ENCODE measurements around the gene CDK6. TPM values are rescaled to one million over a fixed set of nuclear protein-coding genes. Genes with fewer than 3 reads are reported as not detected.

The CDK6 gene
- total RNA-seq, 1 experiment from 2014 or later: 41.4 TPM

DNA sequence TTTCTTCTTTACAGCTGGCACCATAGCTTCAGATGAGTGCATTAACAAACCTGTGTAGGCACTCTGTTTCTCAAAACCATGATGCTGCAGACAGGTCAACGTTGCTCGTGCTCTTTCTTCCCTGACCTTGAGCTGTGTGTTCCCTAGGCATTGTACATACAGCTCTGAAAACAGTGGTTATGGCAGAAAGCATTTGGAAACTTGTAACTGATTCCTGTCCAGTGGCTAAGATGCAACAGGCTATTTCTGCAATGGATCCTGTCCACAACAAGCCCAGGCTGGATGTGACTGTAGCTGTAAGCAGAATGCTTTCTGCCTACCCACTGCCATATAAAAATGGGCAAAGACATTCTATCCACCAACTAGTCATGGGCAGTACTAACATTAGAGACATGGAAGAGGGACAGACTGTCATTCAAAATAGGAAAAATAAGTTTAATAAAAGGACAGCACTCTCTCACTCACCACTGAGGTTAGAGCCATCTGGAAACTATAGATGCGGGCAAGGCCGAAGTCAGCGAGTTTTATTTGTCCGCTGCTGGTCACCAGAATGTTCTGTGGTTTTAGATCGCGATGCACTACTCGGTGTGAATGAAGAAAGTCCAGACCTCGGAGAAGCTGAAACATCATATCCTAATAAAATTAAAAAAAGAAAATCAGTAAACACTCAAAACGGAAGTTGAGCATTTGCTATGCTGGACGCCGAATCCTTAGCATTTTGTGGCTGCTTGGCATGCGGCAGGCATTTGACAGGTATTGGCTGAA lies 111.0 kb downstream of the CDK6 start:
- BruUV-seq (replicated peaks): no TSS peak
- H4K20me1 ChIP-seq (ENCODE audit: insufficient read depth): no peaks in the 10 kb centered on the region
- no peak overlapping the region for H3K9ac ChIP-seq (ENCODE audit: low read length)
- peaks cover 39% of the 10 kb centered on the region for H3K79me2 ChIP-seq (ENCODE audit: insufficient read depth, low read length)
- H3K4me3 ChIP-seq (replicated peaks in 1 of 2; ENCODE audit: low read depth in 1 of 2, low read length in 2 of 2): no peak overlapping the region
- no peak overlapping the region for H3K4me2 ChIP-seq (ENCODE audit: low read length)
- TF ChIP-seq ATF3 (IDR thresholded peaks at IDR 0.05): no peak
- TF ChIP-seq CTCF (IDR thresholded peaks at IDR 0.05 in 2 of 3, conservative IDR thresholded peaks at IDR 0.05 in 1 of 3; ENCODE audit: borderline replicate concordance in 1 of 3, insufficient read depth in 1 of 3, low read depth in 2 of 3, low read length in 2 of 3): no peak
- TF ChIP-seq POLR2AphosphoS5 (IDR thresholded peaks at IDR 0.05; ENCODE audit: low read depth, low read length): no peak
- no peak for TF ChIP-seq ZNF274 (IDR thresholded peaks at IDR 0.05; ENCODE audit: low read depth, low read length)
- no peak for TF ChIP-seq YY1 (IDR thresholded peaks at IDR 0.05; ENCODE audit: extremely low read depth, insufficient replicate concordance, low read depth, low read length)
- no peak for TF ChIP-seq CBX3 (IDR thresholded peaks at IDR 0.05; ENCODE audit: low read depth)
- TF ChIP-seq POLR2A (IDR thresholded peaks at IDR 0.05; ENCODE audit: borderline replicate concordance, extremely low read depth, insufficient read depth, insufficient read length): no peak
- TF ChIP-seq EGR1 (IDR thresholded peaks at IDR 0.05; ENCODE audit: low read depth): no peak
- TF ChIP-seq TCF7L2 (IDR thresholded peaks at IDR 0.05; ENCODE audit: borderline replicate concordance, extremely low read depth, insufficient read depth, insufficient read length): no peak
- TF ChIP-seq REST (IDR thresholded peaks at IDR 0.05; ENCODE audit: low read depth): no peak
- TF ChIP-seq FOSL1 (IDR thresholded peaks at IDR 0.05; ENCODE audit: low read depth): no peak
- no peak for TF ChIP-seq EZH2 (IDR thresholded peaks at IDR 0.05)
- TF ChIP-seq MAX (IDR thresholded peaks at IDR 0.05): no peak
- no peak for TF ChIP-seq ELF1 (IDR thresholded peaks at IDR 0.05; ENCODE audit: borderline replicate concordance, low read depth)
- TF ChIP-seq, protein P1, sequence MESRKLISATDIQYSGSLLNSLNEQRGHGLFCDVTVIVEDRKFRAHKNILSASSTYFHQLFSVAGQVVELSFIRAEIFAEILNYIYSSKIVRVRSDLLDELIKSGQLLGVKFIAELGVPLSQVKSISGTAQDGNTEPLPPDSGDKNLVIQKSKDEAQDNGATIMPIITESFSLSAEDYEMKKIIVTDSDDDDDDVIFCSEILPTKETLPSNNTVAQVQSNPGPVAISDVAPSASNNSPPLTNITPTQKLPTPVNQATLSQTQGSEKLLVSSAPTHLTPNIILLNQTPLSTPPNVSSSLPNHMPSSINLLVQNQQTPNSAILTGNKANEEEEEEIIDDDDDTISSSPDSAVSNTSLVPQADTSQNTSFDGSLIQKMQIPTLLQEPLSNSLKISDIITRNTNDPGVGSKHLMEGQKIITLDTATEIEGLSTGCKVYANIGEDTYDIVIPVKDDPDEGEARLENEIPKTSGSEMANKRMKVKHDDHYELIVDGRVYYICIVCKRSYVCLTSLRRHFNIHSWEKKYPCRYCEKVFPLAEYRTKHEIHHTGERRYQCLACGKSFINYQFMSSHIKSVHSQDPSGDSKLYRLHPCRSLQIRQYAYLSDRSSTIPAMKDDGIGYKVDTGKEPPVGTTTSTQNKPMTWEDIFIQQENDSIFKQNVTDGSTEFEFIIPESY (IDR thresholded peaks at IDR 0.05; ENCODE audit: extremely low read depth, insufficient replicate concordance, low read length): no peak
- TF ChIP-seq JUND (IDR thresholded peaks at IDR 0.05): no peak
- no peak for TF ChIP-seq ZFX (IDR thresholded peaks at IDR 0.05)
- no peak for TF ChIP-seq SP1 (IDR thresholded peaks at IDR 0.05; ENCODE audit: low read depth)
- no peak for TF ChIP-seq SRF (IDR thresholded peaks at IDR 0.05; ENCODE audit: low read depth)
- no peak for TF ChIP-seq SIN3A (IDR thresholded peaks at IDR 0.05; ENCODE audit: low read depth)
- H3K27me3 ChIP-seq (ENCODE audit: insufficient read depth, low read length): no peaks in the 10 kb centered on the region
- no peak overlapping the region for H3K27ac ChIP-seq (ENCODE audit: low read depth, low read length)
- H3K9me2 ChIP-seq (ENCODE audit: insufficient read depth): no peaks in the 10 kb centered on the region
- RAD21 ChIA-PET (ENCODE audit: low non-redundant PET in 1 of 2, low total read pairs in 2 of 2, uncharacterized antibody in 2 of 2, unreplicated experiment in 2 of 2): no interaction called here
- DNase-seq (ENCODE audit: low read depth, low spot score) (no peak), ATAC-seq (no peak)
- no peaks in the 10 kb centered on the region for H3K9me3 ChIP-seq (ENCODE audit: control insufficient read depth in 1 of 2, insufficient read depth in 1 of 2, low read depth in 1 of 2, low read length in 2 of 2)
- CTCF ChIA-PET: no interaction called here
- peaks cover 0 to 4% of the 10 kb centered on the region in 2 experiments; a peak in 1 of 4 replicates for H3K36me3 ChIP-seq (ENCODE audit: control insufficient read depth in 1 of 2, insufficient read depth in 2 of 2, low read length in 2 of 2)
- H3K4me1 ChIP-seq (ENCODE audit: control insufficient read depth in 1 of 2, insufficient read depth in 2 of 2, low read length in 2 of 2): peaks cover 0 to 14% of the 10 kb centered on the region in 2 experiments; a peak in 1 of 4 replicates
- POLR2A ChIA-PET: no interaction called here
- no peak overlapping the region for H2AFZ ChIP-seq (ENCODE audit: low read depth, low read length, poor library complexity, severe bottlenecking)
- intact Hi-C loops (cut with micrococcal nuclease): no loop called here

Measured in HCT116 (cell line).